ENCODE results near the gene YIF1B.

GRCh38 chr19:38280030-38280921 lies 35.5 kb downstream of the YIF1B start:
- TF ChIP-seq CTCF (optimal IDR thresholded peaks at IDR 0.05 in 1 of 3, IDR thresholded peaks at IDR 0.05 in 1 of 3, conservative IDR thresholded peaks at IDR 0.05 in 1 of 3; ENCODE audit: extremely low read depth in 1 of 3, insufficient read depth in 2 of 3, low read length in 3 of 3) = no peak
- TF ChIP-seq EZH2 (IDR thresholded peaks at IDR 0.05; ENCODE audit: low read length) = no peak
